ENCODE data around the gene TOMM6. TPM values are rescaled to one million over a fixed set of nuclear protein-coding genes. Genes with fewer than 3 reads are reported as not detected.
"Not testable (repeated sequence)": the region's sequence is repeated elsewhere in the genome, so short reads cannot be mapped to it uniquely, and the experiment has no call there.

TOMM6 gene
- polyA plus RNA-seq, 3 donors: 199 to 246 (median 231) TPM

GRCh38 chr6:41805830-41806774, 18.6 kb downstream of the TOMM6 start:
- no peak for DNase-seq (ENCODE audit: extremely low read depth in 1 of 11, low read depth in 9 of 11, low spot score in 4 of 11)

DNA sequence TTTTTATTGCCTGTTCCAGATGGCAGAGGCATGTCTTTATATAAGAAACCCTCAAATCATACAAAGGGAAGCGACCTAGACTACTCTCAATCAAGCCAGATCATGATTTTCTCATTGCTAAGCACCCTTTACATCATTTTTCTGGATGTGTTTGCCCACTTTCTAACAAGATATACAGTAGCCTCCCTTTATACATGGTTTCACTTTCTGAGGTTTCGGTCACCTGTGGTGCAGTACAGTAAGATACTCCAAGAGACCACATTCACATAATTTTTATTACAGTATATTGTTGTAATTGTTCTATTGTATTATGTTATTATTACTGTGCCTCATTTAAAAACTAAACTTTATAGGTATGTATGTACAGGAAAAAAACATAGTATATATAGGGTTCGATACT, 23.6 kb downstream of the TOMM6 start:
- DNase-seq (ENCODE audit: extremely low read depth in 1 of 11, low read depth in 9 of 11, low spot score in 4 of 11): no peak

- DNase-seq (ENCODE audit: extremely low read depth in 1 of 11, low read depth in 9 of 11, low spot score in 4 of 11): not testable (repeated sequence)
Observed at GRCh38 chr6:41811946-41812345, 24.5 kb downstream of the TOMM6 start.

- no peak for DNase-seq (ENCODE audit: extremely low read depth in 1 of 11, low read depth in 9 of 11, low spot score in 4 of 11)
Observed at GRCh38 chr6:41813469-41813868, 26.0 kb downstream of the TOMM6 start.

- no peak for DNase-seq (ENCODE audit: extremely low read depth in 1 of 11, low read depth in 9 of 11, low spot score in 4 of 11)
Observed at GRCh38 chr6:41813956-41814355, 26.5 kb downstream of the TOMM6 start.

DNA sequence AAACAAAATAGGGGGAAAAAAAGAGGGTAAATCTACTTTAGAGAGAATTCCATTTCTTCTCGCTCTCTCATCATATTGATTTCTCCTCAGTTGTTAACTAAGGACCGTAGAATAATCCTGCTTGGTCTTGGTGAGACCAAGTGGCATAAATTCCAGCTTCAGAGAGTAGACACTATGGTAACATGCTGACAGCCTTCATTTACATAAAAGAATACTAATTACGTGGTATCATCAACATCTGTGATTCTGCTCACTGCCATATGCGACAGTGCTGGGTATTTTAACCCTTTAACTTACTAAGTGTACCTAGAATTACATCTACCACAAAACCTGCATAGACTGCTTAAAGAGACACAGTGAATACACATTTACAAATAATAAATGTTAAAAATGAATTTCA, 27.1 kb downstream of the TOMM6 start:
- DNase-seq (ENCODE audit: extremely low read depth in 1 of 11, low read depth in 9 of 11, low spot score in 4 of 11): no peak

DNA sequence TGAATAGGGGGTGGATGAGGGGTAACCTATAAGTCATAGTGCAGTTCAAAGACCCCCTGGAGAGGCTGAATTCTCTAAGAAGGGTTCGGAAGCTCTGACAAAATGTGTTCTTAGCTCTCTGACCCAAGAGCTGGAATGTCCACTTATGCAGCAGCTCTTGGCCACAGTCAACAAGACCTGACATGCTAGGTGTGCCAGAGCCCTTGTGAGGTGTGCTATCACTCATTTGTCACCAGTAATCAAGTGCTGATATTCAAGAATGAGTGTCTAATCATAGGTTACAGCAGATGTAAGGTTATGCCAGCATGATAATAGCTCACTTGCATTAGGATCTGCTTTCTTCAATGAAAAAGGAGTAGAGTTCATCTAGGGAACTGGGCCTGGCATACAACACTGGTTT, 28.1 kb downstream of the TOMM6 start:
- DNase-seq (ENCODE audit: extremely low read depth in 1 of 11, low read depth in 9 of 11, low spot score in 4 of 11): no peak

DNA sequence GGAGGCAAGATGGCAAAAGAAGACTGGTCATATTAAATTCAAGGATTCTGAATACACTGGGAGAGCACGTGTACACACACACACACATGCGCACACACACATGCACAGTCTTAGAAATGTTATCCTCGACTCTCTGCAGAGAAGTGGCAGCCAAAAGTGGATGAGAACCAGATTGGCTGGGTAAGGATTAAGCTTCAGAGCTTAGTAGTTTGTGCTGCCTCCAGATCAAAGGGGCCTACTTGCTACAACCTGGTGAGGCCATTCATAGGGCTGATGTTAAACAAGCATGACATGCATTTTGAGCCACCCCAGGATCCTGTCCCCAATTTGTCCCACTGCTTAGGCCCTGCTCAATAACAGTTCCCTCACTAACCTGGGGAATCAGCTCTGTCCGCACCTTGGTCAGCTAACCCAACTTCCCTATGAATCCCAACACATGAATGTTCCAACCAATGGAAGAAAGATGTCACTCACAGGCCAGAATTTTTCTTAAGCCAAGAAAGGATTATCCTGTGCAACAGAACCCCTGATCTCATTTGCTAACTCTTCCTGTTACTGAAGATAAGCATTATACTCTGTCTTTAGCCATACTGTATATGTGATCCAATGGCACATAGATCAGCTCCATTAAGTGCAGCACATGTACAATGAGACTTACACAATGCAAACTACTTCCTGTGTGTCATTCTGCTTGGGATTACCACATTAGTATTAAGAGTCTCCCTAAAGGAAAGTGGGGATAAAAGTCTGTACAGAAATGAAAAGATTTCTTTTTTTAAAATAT, 31.0 kb downstream of the TOMM6 start:
- no peak for DNase-seq (ENCODE audit: extremely low read depth in 1 of 11, low read depth in 9 of 11, low spot score in 4 of 11)

DNA sequence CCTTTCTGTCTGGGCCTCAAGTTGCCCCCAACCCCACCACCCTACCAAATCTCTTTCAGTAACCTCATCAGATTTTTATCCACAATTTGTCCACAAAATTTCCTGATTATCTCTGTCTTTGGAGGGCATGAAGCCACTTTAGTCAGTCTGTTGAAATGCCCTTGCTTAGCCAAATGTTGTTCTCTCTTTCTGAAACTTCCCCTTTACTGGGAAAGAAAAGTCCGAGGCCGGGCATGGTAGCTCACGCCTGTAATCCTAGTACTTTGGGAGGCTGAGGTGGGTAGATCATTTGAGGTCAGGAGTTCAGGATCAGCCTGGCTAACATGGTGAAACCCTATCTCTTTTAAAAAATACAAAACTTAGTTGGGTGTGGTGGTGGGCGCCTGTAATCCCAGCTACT, 33.8 kb downstream of the TOMM6 start:
- DNase-seq (ENCODE audit: extremely low read depth in 1 of 11, low read depth in 9 of 11, low spot score in 4 of 11): no peak

DNA sequence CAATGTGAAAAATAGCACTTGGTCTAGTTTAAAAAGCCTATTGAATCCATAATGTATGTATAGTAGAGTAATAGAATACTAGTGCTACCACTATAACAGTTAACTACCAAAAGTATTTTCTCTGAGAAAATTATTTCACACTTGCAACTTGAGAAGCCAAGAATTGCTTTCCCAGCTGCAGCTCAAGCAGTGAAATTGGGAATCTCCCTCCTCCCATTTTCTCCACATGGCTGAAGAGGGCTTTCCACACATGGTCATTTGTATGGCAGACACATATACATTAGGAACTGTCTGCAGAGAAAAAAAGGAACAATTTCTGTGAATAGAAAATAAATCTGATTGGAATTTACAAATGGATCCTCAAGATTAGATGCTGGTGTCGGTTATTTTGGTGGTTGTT, 34.5 kb downstream of the TOMM6 start:
- no peak for DNase-seq (ENCODE audit: extremely low read depth in 1 of 11, low read depth in 9 of 11, low spot score in 4 of 11)

- no peak for DNase-seq (ENCODE audit: extremely low read depth in 1 of 11, low read depth in 9 of 11, low spot score in 4 of 11)
Observed at GRCh38 chr6:41823178-41823577, 35.7 kb downstream of the TOMM6 start.

- DNase-seq (ENCODE audit: extremely low read depth in 1 of 11, low read depth in 9 of 11, low spot score in 4 of 11): no peak
Observed at GRCh38 chr6:41824571-41825569, 37.4 kb downstream of the TOMM6 start.

DNA sequence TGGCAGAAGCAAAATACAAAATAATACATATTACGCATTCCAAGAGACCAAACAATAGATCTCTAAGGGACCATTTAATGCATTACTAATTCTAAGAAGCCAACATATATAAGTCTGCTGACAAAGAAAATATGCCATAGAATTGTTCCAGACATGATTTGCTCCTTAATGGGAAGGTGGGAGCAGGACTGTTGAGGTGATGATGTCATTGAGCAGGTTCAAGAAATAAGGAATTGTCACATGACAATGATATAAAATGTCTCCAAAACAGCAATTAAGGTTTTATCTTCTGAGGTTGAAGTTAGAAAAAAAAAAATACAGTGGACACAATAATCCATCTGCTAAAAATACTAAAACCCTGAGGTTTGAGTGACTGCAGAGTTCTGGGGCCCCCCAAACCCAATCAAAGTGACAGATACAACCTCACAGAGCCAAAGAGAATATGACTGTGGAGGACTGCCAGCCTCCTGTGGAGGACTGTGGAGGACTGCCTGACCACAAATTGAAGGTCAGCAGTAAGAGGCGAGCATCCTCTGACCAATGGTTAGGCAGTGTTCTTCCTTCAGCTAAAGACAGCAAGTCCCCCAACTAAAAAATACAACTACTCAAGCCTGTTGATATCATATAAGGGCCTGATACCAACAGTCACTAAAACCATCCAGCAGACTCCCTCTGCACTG, 39.0 kb downstream of the TOMM6 start:
- DNase-seq (ENCODE audit: extremely low read depth in 1 of 11, low read depth in 9 of 11, low spot score in 4 of 11): no peak

- DNase-seq (ENCODE audit: extremely low read depth in 1 of 11, low read depth in 9 of 11, low spot score in 4 of 11): no peak
Observed at GRCh38 chr6:41832263-41832662, 44.8 kb downstream of the TOMM6 start.

GRCh38 chr6:41836022-41836659, 48.6 kb downstream of the TOMM6 start:
- no peak for DNase-seq (ENCODE audit: extremely low read depth in 1 of 11, low read depth in 9 of 11, low spot score in 4 of 11)

GRCh38 chr6:41836660-41837052, 49.2 kb downstream of the TOMM6 start:
- DNase-seq (ENCODE audit: extremely low read depth in 1 of 11, low read depth in 9 of 11, low spot score in 4 of 11): no peak

Measured in renal cortex interstitium (tissue), 11 donors.